Heart left ventricle (tissue), 13 donors: ENCODE data around the gene CDCP2.

Source experiments
- CTCF ChIP-seq, 12 donors: fragments of 200-600 bp; sonication (generic) in 4 of 12; IDR thresholded peaks; one replicate each; pipeline versions ENCODE4 v1.5.0 to v1.8.0; 2018 to 2022; ENCODE audit warnings: antibody characterized with exemption in 12 of 12, mild to moderate bottlenecking in 5 of 12
- POLR2A ChIP-seq, 2 donors: fragments of 450-650 bp; IDR thresholded peaks; one replicate each; pipeline ENCODE4 v1.6.1; 2017; ENCODE audit warnings: antibody characterized with exemption in 2 of 2, mild to moderate bottlenecking in 2 of 2, moderate library complexity in 2 of 2
- donor health status: ischemic (EF 13 %, LVEDD 7.1; RV severe dilation, severe dysfunction).
- donor health status: DM: no; HTN: yes; CAD: no.
- donor health status: DM: no; HTN: no; CAD: no.
- donor health status: ischemic (EF 25% LVEDD 6.9; RV normal size, moderate dysfunction).
- donor health status: ischemic (EF 25% LVEDD 5.7; RV mildly dilated, moderate dysfunction).
- donor health status: ischemic (EF 35%, LVEDD 5.7; RV mildly dilated, moderate dysfunction).
- donor health status: nonischemic (EF 11% LVEDD 7.7; RV severe dilation, severe dysfunction).
- donor health status: DM: yes; HTN: yes; CAD: no.
- donor health status: PGD.
- donor health status: ischemic (EF 29% LVEDD 5.4; RV normal size, mild dysfunction).
- donor health status: nonischemic (EF 23%, LVEDD 6.1; RV moderate dilation, normal function).

- TF ChIP-seq POLR2A (IDR thresholded peaks at IDR 0.05) = no peak
- no peak for TF ChIP-seq CTCF (IDR thresholded peaks at IDR 0.05)
Observed at GRCh38 chr1:54172614-54173599, 20.1 kb upstream of the CDCP2 start.
